ENCODE measurements around the gene CTSK. TPM values are rescaled to one million over a fixed set of nuclear protein-coding genes. Genes with fewer than 3 reads are reported as not detected.

Gene CTSK
- total RNA-seq, 1 experiment from 2014 or later: 6.4 TPM

DNA sequence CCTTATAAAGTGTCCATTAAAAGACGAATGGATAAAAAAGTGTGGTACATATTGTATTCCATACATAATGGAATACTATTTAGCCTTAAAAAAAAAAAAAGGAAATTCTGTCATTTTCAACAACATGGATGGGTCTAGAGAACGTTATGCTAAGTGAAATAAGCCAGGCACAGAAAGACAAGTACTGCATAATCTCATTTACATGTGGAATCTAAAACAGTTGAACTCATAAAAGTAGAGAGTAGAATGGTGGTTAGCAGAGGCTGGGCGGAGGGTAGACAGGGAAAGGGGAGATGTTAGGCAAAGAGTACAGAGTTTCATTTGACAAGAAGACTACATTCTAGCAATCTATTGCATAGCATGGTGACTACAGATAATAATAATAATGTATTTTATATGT lies 45.0 kb downstream of the CTSK start:
- Mint-ChIP-seq H3K27ac (ENCODE audit: low read depth, unreplicated experiment) (no peak overlapping the region), H3K27me3 (ENCODE audit: insufficient read depth, unreplicated experiment) (no peaks in the 10 kb centered on the region), H3K4me3 (ENCODE audit: unreplicated experiment) (no peak overlapping the region), H3K4me1 (ENCODE audit: insufficient read depth, unreplicated experiment) (peaks cover 21% of the 10 kb centered on the region), H3K9me3 (ENCODE audit: unreplicated experiment) (no peaks in the 10 kb centered on the region), H3K36me3 (ENCODE audit: insufficient read depth, unreplicated experiment) (peaks cover 4% of the 10 kb centered on the region)
- DNase-seq (ENCODE audit: unreplicated experiment): no peak
- BruUV-seq (replicated peaks): no TSS peak
- TF ChIP-seq, protein P1, sequence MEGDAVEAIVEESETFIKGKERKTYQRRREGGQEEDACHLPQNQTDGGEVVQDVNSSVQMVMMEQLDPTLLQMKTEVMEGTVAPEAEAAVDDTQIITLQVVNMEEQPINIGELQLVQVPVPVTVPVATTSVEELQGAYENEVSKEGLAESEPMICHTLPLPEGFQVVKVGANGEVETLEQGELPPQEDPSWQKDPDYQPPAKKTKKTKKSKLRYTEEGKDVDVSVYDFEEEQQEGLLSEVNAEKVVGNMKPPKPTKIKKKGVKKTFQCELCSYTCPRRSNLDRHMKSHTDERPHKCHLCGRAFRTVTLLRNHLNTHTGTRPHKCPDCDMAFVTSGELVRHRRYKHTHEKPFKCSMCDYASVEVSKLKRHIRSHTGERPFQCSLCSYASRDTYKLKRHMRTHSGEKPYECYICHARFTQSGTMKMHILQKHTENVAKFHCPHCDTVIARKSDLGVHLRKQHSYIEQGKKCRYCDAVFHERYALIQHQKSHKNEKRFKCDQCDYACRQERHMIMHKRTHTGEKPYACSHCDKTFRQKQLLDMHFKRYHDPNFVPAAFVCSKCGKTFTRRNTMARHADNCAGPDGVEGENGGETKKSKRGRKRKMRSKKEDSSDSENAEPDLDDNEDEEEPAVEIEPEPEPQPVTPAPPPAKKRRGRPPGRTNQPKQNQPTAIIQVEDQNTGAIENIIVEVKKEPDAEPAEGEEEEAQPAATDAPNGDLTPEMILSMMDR (IDR thresholded peaks at IDR 0.05; ENCODE audit: unreplicated experiment): no peak
- CTCF ChIA-PET: interaction anchor here (1.7 kb wide), 1 partner anchor 143 kb away, joined by 7 read pairs; no protein-coding TSS in a partner anchor
- intact Hi-C loops (cut with micrococcal nuclease): no loop called here
- POLR2A ChIA-PET: interaction anchor here (0.5 to 2.4 kb wide), 4 partner anchors 10 to 66 kb away, joined by 4 to 16 read pairs (median 4); partner anchors contain the start of genes GOLPH3L and HORMAD1

DNA sequence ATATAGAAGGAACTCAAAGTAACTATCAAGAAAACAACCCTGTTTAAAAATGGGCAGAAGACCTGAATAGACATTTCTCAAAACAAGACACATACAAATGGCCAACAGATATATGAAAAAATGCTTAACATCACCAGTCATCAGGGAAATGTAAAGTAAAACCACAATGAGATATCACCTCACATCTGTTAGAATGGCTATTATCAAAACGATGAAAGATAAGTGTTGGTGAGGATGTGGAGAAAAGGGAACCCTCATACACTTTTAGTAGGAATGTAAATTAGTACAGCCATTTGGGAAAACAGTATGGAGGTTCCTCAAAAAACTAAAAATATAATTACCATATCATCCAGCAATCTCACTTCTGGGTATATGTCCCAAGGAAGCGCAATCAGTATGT lies 45.5 kb downstream of the CTSK start:
- ChIA-PET CTCF (interaction anchor here (0.6 kb wide), 1 partner anchor 124 kb away, joined by 3 read pairs; the partner anchor contains the start of gene CTXND2), POLR2A (interaction anchor here (0.6 kb wide), 1 partner anchor 42 kb away, joined by 4 read pairs; the partner anchor contains the start of gene HORMAD1)
- Mint-ChIP-seq H3K4me1 (ENCODE audit: insufficient read depth, unreplicated experiment) (peaks cover 21% of the 10 kb centered on the region), H3K36me3 (ENCODE audit: insufficient read depth, unreplicated experiment) (peaks cover 4% of the 10 kb centered on the region), H3K27ac (ENCODE audit: low read depth, unreplicated experiment) (no peak overlapping the region), H3K27me3 (ENCODE audit: insufficient read depth, unreplicated experiment) (no peaks in the 10 kb centered on the region), H3K9me3 (ENCODE audit: unreplicated experiment) (no peaks in the 10 kb centered on the region), H3K4me3 (ENCODE audit: unreplicated experiment) (no peak overlapping the region)
- intact Hi-C loops (cut with micrococcal nuclease): no loop called here
- BruUV-seq (replicated peaks): no TSS peak
- TF ChIP-seq, protein P1 (IDR thresholded peaks at IDR 0.05; ENCODE audit: unreplicated experiment): no peak
- no peak for DNase-seq (ENCODE audit: unreplicated experiment)

DNA sequence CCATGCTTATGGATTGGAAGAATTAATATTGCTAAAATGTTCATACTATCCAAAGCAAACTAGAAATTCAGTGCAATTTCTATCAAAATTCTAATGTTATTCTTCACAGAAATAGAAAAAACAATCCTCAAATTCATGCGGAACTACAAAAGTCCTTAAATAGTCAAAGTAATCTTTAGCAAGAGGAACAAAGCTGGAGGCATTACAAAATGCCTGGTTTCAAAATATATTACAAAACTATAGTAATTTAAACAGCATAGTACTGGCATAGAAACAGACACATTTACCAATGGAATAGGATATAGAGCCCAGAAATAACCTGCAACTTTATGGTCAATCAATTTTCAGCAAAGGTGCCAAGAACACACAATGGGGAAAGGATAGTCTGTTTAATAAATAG lies 46.3 kb downstream of the CTSK start:
- DNase-seq (ENCODE audit: unreplicated experiment): no peak
- ChIA-PET CTCF (no interaction called here), POLR2A (interaction anchor here (0.8 kb wide), 1 partner anchor 145 kb away, joined by 3 read pairs; no protein-coding TSS in a partner anchor)
- H3K36me3 Mint-ChIP-seq (ENCODE audit: insufficient read depth, unreplicated experiment): peaks cover 4% of the 10 kb centered on the region
- H3K27me3 Mint-ChIP-seq (ENCODE audit: insufficient read depth, unreplicated experiment): no peaks in the 10 kb centered on the region
- no TSS peak for BruUV-seq (replicated peaks)
- intact Hi-C loops (cut with micrococcal nuclease): no loop called here
- TF ChIP-seq, protein P1 (IDR thresholded peaks at IDR 0.05; ENCODE audit: unreplicated experiment): no peak
- no peak overlapping the region for H3K4me3 Mint-ChIP-seq (ENCODE audit: unreplicated experiment)
- no peaks in the 10 kb centered on the region for H3K9me3 Mint-ChIP-seq (ENCODE audit: unreplicated experiment)
- H3K4me1 Mint-ChIP-seq (ENCODE audit: insufficient read depth, unreplicated experiment): peaks cover 21% of the 10 kb centered on the region
- no peak overlapping the region for H3K27ac Mint-ChIP-seq (ENCODE audit: low read depth, unreplicated experiment)

DNA sequence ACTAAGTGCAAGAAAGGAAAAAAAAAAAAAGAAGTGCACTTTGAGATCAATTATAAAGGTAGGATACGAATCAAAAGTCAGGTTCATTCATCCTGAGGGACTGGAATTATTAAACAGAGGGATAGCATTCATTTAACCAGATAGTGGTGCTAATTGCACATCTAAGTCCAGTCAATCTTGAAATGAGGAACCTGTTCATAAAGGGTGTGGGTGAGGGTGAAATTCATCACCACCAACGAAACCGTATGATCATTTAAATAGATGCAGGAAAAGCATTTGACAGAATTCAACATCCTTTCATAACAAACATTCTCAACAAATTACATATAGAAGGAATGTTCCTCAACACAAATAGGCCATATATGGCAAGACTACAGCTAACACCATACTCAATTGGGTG lies 48.0 kb downstream of the CTSK start:
- ChIA-PET POLR2A (no interaction called here), CTCF (interaction anchor here (1.0 to 1.6 kb wide), 2 partner anchors 18 to 227 kb away, joined by 3 to 4 read pairs; no protein-coding TSS in a partner anchor)
- Mint-ChIP-seq H3K9me3 (ENCODE audit: unreplicated experiment) (no peaks in the 10 kb centered on the region), H3K36me3 (ENCODE audit: insufficient read depth, unreplicated experiment) (peaks cover 2% of the 10 kb centered on the region), H3K4me1 (ENCODE audit: insufficient read depth, unreplicated experiment) (peaks cover 14% of the 10 kb centered on the region), H3K27me3 (ENCODE audit: insufficient read depth, unreplicated experiment) (no peaks in the 10 kb centered on the region), H3K27ac (ENCODE audit: low read depth, unreplicated experiment) (no peak overlapping the region), H3K4me3 (ENCODE audit: unreplicated experiment) (no peak overlapping the region)
- DNase-seq (ENCODE audit: unreplicated experiment): no peak
- TF ChIP-seq, protein P1 (IDR thresholded peaks at IDR 0.05; ENCODE audit: unreplicated experiment): no peak
- intact Hi-C loops (cut with micrococcal nuclease): no loop called here
- BruUV-seq (replicated peaks): no TSS peak
